Astrocyte of the spinal cord (primary cell): ENCODE data around the gene ARHGEF39.

Experiments used
- DNase-seq: peaks from one replicate; pipeline ENCODE4 v3.0.0; 2011; ENCODE audit warnings: low read depth, low spot score
- H3K4me3 ChIP-seq: 2 replicates; pipeline ENCODE4 v1.5.1; 2011; ENCODE audit warnings: low read depth, mild to moderate bottlenecking, low read length, moderate library complexity
- in situ Hi-C: cut with HindIII; loops from 2 replicates; pipeline ENCODE4 v1.10.0; 2017; ENCODE audit warnings: low sequenced_read_pairs
- TF ChIP-seq, protein P1 (sequence below): IDR thresholded peaks from 2 replicates; pipeline ENCODE4 v1.5.1; 2012; ENCODE audit warnings: low read depth, mild to moderate bottlenecking, low read length, inconsistent platforms

ARHGEF39 gene

DNA sequence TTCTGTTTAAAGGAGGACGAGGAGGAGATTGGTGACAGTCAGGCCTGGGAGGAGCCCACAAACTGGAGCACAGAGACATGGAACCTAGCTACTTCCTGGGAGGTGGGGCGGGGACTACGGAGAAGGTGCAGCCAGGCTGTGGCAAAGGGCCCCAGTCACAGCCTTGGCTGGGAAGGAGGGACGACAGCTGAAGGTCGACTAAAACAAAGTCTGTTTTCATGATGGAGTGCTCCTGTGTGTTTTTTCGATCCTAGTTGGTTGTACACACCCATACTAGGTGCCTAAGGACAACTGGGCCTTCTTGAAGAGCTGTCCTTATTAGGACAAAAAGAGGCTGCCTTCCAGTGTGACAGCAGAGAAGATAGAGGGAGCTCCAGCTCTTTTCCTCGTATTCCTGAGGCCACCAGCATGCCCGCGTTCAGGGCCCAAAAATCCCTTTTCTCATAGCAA, 4.0 kb downstream of the ARHGEF39 start:
- H3K4me3 ChIP-seq, result no peak overlapping the region
- in situ Hi-C loops, result no loop called here
- TF ChIP-seq, protein P1, sequence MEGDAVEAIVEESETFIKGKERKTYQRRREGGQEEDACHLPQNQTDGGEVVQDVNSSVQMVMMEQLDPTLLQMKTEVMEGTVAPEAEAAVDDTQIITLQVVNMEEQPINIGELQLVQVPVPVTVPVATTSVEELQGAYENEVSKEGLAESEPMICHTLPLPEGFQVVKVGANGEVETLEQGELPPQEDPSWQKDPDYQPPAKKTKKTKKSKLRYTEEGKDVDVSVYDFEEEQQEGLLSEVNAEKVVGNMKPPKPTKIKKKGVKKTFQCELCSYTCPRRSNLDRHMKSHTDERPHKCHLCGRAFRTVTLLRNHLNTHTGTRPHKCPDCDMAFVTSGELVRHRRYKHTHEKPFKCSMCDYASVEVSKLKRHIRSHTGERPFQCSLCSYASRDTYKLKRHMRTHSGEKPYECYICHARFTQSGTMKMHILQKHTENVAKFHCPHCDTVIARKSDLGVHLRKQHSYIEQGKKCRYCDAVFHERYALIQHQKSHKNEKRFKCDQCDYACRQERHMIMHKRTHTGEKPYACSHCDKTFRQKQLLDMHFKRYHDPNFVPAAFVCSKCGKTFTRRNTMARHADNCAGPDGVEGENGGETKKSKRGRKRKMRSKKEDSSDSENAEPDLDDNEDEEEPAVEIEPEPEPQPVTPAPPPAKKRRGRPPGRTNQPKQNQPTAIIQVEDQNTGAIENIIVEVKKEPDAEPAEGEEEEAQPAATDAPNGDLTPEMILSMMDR, result peak; percentile 62
- DNase-seq, result peak; percentile 49

DNA sequence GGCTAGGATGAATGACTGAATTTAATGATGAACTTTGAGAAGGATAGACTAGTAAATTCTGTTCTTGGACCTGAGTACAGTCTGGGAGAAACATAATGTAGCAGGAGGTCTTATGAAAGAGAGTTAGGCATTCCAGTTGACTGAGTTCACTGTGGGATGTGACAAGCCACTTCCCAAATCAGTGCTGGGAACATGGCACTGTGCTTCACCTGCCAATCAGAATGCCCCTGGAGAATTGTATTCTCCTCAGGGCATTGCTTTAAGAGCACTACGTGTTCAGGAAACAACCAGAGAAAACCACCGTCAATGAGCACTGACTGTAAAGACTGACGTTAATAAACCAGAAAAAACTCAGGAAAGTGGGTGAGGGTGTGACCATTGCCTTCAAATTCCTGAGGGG, 5.7 kb downstream of the ARHGEF39 start:
- in situ Hi-C loops, result no loop called here

DNA sequence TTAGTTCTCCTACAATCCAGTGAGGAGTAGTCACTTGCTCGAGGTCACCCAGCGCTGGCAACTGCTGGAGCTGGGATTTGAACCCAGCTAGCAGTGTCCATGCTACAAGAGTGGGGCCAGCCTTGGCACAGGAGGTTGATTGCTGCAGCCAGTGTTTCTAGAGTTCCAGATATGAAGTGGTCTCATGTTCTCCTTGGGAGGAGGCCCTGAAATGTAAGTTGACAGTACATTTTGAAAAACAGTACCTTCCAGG, 6.1 kb downstream of the ARHGEF39 start:
- in situ Hi-C loops, result no loop called here
- peak overlapping the region; percentile 86 for H3K4me3 ChIP-seq
- peak; percentile 64 for DNase-seq
- TF ChIP-seq, protein P1, result no peak

More for the DNA sequence above, 5.7 kb downstream of the ARHGEF39 start:
- TF ChIP-seq, protein P1, result no peak
- H3K4me3 ChIP-seq, result peak overlapping the region; percentile 86
- DNase-seq, result no peak

DNA sequence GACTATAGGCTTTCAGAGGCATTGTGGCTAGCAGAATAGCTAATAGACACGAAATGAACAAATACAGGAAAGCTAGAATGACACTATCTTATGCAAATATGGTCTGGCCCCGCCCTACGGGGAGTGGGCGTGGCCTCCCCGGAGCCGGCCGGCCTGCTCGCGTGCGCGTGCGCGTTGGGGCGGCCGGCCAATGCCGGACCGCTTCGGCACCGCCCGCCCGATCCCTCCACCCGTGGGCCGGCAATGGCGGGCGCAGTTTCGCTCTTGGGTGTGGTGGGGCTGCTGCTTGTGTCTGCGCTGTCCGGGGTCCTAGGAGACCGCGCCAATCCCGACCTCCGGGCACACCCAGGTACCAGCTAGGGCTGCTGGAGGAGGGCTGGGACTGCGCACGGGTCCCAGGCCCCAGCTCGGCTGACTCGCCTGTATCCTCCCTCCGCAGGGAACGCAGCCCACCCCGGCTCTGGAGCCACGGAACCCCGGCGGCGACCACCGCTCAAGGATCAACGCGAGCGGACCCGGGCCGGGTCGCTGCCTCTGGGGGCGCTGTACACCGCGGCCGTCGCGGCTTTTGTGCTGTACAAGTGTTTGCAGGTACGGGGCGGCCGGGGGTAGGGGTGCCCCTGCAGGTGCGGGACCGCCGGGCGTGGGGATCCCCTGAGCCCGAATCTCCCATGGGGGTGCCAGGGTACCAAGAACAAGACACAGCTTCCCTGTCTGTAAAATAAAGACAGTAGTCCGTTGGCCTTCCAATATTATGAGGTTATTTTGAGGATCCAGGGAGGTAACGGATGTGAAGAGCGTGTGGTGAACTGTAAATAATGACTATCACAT, 6.6 kb downstream of the ARHGEF39 start, which contains the start of gene CCDC107:
Gene CCDC107 (plus strand): TSS at position 156 of the 831 bp plus-strand sequence. CDS start 88 bp downstream, at position 244.
- in situ Hi-C loops, result no loop called here
- TF ChIP-seq, protein P1, result peak; percentile 58
- peak within 1 kb of the TSS; percentile 86 for H3K4me3 ChIP-seq
- peak; percentile 88 for DNase-seq

DNA sequence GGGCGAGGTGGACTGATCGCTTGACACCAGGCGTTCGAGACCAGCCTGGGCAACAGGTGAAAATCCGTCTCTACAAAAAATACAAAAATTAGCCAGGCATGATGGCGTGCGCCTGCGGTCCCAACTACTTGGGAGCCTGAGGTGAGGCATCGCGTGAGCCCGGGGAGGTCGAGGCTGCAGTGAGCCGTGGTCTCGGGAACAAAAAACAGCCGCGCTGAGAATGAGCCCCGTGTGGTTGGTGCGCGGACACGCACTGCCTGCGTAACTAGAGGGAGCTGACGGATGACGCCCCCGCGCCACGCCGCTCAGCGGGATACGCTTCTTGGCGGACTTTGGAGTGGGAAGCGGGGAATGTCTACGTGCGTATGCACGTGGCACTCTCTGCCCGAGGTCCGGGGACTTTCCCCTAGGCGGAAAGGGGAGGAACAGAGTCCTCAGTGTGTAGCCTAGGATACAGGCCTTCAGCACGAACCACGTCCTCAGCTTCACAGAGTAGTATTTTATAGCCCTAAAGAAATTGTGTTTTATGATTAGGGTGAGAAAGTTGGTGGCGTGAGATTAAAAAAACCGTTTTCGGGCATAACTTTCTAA, 7.4 kb downstream of the ARHGEF39 start, which contains the start of gene RMRP:
Gene RMRP (minus strand): TSS at position 474 of the 591 bp plus-strand sequence.
- TF ChIP-seq, protein P1, result no peak
- DNase-seq, result peak; percentile 100
- peak within 1 kb of the TSS; percentile 86 for H3K4me3 ChIP-seq
- in situ Hi-C loops, result no loop called here

DNA sequence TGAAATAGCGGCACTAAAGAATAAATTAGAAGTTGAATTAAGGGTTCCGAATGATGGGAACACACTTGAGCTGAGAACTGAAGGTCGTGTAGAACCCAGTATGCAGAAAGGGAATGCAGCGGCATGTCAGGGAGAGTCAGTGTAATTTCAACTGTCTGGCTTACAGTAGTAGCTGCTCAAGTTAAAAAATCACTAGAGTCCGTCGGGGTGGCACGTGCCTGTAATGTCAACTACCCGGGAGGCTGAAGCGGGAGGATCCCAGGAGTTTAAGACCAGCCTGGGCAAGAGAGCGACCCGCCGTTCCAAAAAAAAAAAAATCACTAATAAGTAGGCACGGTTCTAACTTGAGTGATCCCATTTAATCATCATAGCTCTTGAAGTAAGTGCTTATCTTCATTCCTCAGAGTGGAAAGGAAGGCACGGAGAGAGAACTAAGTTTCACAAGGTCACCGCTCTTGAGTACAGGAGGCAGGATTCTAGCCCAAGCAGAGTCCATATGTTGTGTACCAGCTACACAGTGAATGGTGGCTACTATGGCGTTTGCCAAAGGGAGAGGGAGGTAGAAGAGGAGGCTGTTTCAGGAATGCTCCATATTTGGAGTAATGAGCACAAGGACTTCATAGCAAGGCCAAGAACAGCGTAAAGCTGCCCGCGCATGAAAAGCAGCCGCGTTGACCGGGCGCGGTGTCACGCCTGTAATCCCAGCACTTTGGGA, 8.0 kb downstream of the ARHGEF39 start:
- in situ Hi-C loops, result no loop called here
- H3K4me3 ChIP-seq, result peak overlapping the region; percentile 33
- TF ChIP-seq, protein P1, result no peak
- no peak for DNase-seq
